MM.1S (cell line): Measurements from ENCODE around the gene DCLRE1B.

Experiments
- DNase-seq: peaks from one replicate; pipeline ENCODE4 v3.0.0-alpha.2; 2015
- H2AFZ ChIP-seq: fragments of 300-600 bp; sonication (generic); 2 replicates; pipeline ENCODE4 v1.6.0; 2016; ENCODE audit warnings: antibody characterized with exemption, low read length
- H3F3A ChIP-seq: fragments of 300-600 bp; sonication (generic); 2 replicates; pipeline ENCODE4 v1.6.1; 2016; ENCODE audit warnings: mild to moderate bottlenecking, antibody characterized with exemption, low read length, moderate library complexity, mixed read lengths; ENCODE audit not compliant: insufficient read depth
- H3K27ac ChIP-seq: fragments of 300-600 bp; sonication (generic); 2 replicates; pipeline ENCODE4 v1.5.1; 2016; ENCODE audit warnings: mild to moderate bottlenecking, low read length
- H3K27me3 ChIP-seq: fragments of 300-600 bp; sonication (generic); replicated peaks from 2 replicates; pipeline ENCODE4 v1.6.0; 2016; ENCODE audit warnings: low read length; ENCODE audit not compliant: insufficient read depth
- H3K36me3 ChIP-seq: fragments of 300-600 bp; sonication (generic); replicated peaks from 2 replicates; pipeline ENCODE4 v1.6.1; 2016; ENCODE audit warnings: mild to moderate bottlenecking, low read length, mixed read lengths; ENCODE audit not compliant: insufficient read depth
- H3K4me1 ChIP-seq: fragments of 300-600 bp; sonication (generic); 2 replicates; pipeline ENCODE4 v1.6.1; 2016; ENCODE audit warnings: low read length, mixed read lengths
- H3K4me2 ChIP-seq: fragments of 300-600 bp; sonication (generic); 2 replicates; pipeline ENCODE4 v1.6.0; 2016; ENCODE audit warnings: low read depth, low read length
- H3K4me3 ChIP-seq: fragments of 300-600 bp; sonication (generic); 2 replicates; pipeline ENCODE4 v1.5.1; 2016; ENCODE audit warnings: low read length, mixed read lengths
- H3K79me2 ChIP-seq: fragments of 300-600 bp; sonication (generic); 2 replicates; pipeline ENCODE4 v1.6.1; 2016; ENCODE audit warnings: mixed run types, low read length, mixed read lengths
- H3K9ac ChIP-seq: fragments of 300-600 bp; sonication (generic); 2 replicates; pipeline ENCODE4 v1.6.1; 2016; ENCODE audit warnings: low read length, mixed read lengths
- H3K9me2 ChIP-seq: fragments of 300-600 bp; sonication (generic); replicated peaks from 2 replicates; pipeline ENCODE4 v1.6.1; 2016; ENCODE audit warnings: mild to moderate bottlenecking, low read length, mixed read lengths; ENCODE audit not compliant: insufficient read depth
- H3K9me3 ChIP-seq: fragments of 300-600 bp; sonication (generic); replicated peaks from 2 replicates; pipeline ENCODE4 v1.6.1; 2016; ENCODE audit warnings: mild to moderate bottlenecking, low read length, mixed read lengths; ENCODE audit not compliant: insufficient read depth
- H4K20me1 ChIP-seq: fragments of 300-600 bp; sonication (generic); 2 replicates; pipeline ENCODE4 v1.6.1; 2016; ENCODE audit warnings: mild to moderate bottlenecking, low read length, moderate library complexity, mixed read lengths; ENCODE audit not compliant: insufficient read depth
- EZH2 ChIP-seq: fragments of 300-600 bp; sonication (generic); optimal IDR thresholded peaks from 2 replicates; pipeline ENCODE3; 2017; ENCODE audit warnings: low read depth, mild to moderate bottlenecking, antibody characterized with exemption, low read length, mixed read lengths
- EZH2phosphoT487 ChIP-seq: fragments of 300-600 bp; sonication (generic); IDR thresholded peaks from 2 replicates; pipeline ENCODE4 v1.6.1; 2018; ENCODE audit warnings: antibody characterized with exemption, low read length
- TF ChIP-seq, protein P1 (sequence below): fragments of 300-600 bp; sonication (generic); IDR thresholded peaks from 2 replicates; pipeline ENCODE4 v1.5.1; 2016; ENCODE audit warnings: antibody characterized with exemption, low read length, mixed read lengths

The DCLRE1B gene

DNA sequence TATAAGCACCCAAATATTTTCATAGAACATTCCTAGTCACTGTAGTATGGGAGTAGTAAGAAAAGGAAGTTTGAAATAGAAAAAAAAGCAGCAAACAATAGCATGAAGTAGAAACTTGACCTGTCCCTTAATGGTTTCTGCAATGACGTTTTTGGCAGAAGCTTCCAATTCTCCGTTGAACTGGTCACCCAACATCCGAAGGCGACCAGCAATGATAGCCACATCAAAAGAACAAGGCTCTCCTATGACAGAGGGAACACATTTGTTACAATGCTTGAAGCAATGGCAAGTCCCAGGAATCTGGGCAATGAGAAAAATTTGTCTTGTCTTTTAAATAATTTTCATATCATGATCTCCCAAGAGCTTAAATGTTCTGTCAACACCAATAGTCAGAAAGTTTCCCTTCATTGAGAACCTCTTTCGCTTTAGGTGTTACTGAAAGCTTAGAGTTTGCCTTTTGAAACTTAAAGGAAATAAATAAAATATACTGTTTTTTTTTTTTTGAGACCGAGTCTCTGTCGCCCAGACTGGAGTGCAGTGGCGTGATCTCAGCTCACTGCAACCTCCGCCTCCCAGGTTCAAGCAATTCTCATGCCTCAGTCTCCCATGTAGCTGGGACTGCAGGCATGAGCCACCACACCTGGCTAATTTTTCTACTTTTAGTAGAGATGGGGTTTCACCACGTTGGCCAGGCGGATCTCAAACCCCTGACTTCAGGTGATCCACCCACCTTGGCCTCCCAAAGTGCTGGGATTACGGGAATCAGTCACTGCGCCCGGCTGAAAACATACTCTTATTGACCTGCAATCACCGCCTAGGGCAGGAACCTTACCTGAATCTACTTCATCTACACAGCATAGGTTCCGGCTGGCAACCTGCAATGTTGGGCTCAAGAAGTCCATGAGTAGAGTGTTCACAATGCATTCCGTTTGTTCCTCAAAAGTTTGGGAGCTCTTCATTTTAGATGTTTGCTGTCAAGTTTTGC, 18.4 kb upstream of the DCLRE1B start:
- Histone ChIP-seq H3K36me3 (no peaks in the 10 kb centered on the region), H3K4me1 (peaks cover 2% of the 10 kb centered on the region; the same call in 1 of the 2 replicates), H3K4me2 (no peak overlapping the region), H3K9me2 (no peaks in the 10 kb centered on the region), H3K4me3 (no peak overlapping the region), H3K27ac (no peak overlapping the region), H3K9ac (no peak overlapping the region), H3F3A (no peaks in the 10 kb centered on the region), H3K9me3 (no peaks in the 10 kb centered on the region), H3K27me3 (no peaks in the 10 kb centered on the region), H3K79me2 (no peaks in the 10 kb centered on the region), H2AFZ (no peak overlapping the region), H4K20me1 (no peaks in the 10 kb centered on the region)
- DNase-seq: no peak
- TF ChIP-seq EZH2phosphoT487 (no peak), EZH2 (no peak)
- TF ChIP-seq, protein P1, sequence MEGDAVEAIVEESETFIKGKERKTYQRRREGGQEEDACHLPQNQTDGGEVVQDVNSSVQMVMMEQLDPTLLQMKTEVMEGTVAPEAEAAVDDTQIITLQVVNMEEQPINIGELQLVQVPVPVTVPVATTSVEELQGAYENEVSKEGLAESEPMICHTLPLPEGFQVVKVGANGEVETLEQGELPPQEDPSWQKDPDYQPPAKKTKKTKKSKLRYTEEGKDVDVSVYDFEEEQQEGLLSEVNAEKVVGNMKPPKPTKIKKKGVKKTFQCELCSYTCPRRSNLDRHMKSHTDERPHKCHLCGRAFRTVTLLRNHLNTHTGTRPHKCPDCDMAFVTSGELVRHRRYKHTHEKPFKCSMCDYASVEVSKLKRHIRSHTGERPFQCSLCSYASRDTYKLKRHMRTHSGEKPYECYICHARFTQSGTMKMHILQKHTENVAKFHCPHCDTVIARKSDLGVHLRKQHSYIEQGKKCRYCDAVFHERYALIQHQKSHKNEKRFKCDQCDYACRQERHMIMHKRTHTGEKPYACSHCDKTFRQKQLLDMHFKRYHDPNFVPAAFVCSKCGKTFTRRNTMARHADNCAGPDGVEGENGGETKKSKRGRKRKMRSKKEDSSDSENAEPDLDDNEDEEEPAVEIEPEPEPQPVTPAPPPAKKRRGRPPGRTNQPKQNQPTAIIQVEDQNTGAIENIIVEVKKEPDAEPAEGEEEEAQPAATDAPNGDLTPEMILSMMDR: no peak

DNA sequence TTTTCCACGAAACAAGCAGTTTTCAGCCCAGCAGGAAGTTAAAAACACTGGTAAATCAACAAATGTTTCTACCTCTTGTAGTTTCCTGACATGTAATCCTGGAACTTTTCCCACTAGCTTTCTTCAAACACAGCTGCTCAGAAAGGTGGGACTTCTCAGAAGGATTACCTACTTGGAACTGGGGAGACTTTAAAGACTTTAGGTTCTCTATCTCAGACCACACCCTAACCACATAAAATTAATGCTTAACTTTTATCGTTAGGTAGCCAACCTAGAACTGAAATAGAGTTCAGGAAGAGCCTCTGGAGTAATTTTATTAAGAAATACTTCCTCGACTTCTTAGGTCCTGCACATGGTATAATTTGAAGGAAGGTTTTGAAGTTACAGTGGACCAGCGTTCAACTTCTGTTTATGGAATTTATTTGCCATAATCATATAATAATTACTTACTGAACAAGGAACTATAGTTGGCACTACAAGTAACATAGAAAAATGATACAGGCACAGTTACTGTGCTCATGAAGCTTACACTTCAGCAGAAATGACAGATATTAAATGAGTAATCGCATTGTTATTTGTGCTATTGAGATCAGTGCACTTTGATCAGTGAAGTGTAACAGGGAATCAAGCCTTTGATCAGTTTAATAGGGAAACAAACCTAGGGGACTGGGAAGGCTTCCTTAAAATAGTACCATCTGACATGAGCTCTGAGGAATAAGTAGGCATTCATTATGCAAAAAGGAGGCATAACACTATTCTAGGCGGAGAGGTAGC, 17.5 kb upstream of the DCLRE1B start, which contains the start of gene BCL2L15:
TSS of gene BCL2L15 (minus strand) at position 180 of the 774 bp plus-strand sequence. CDS start 206 bp downstream, outside the sequence.
- Histone ChIP-seq H3F3A (no peaks in the 10 kb centered on the region), H3K4me3 (no peak within 1 kb of the TSS), H2AFZ (no peak within 1 kb of the TSS), H3K9ac (no peak within 1 kb of the TSS), H3K79me2 (no peaks in the 10 kb centered on the region), H3K36me3 (no peaks in the 10 kb centered on the region), H3K9me3 (no peaks in the 10 kb centered on the region), H3K4me1 (no peaks in the 10 kb centered on the region), H3K9me2 (no peaks in the 10 kb centered on the region), H3K27ac (no peak within 1 kb of the TSS), H3K4me2 (no peak within 1 kb of the TSS), H4K20me1 (no peaks in the 10 kb centered on the region), H3K27me3 (no peaks in the 10 kb centered on the region)
- TF ChIP-seq EZH2phosphoT487 (no peak), EZH2 (no peak)
- TF ChIP-seq, protein P1: no peak
- DNase-seq: no peak

DNA sequence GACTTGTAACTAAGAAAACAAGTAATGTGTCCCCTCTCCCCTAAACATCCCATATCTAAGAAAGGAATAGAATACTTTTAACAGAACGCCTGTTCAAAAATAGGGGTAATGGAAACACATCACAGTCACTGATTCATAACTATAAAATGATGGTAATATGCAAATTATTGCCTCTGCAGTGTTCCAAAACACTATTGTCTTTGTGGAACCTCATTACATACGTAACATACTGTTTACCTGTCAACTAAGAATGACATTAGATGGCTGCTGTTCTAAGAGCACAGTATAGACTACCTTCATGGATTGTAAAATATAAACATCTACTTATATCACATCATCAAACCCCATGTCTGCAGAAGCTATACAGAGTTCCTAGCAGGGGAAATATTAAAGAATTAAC, 14.3 kb upstream of the DCLRE1B start:
- Histone ChIP-seq H3K4me1 (no peaks in the 10 kb centered on the region), H3K79me2 (no peaks in the 10 kb centered on the region), H3K9ac (no peak overlapping the region), H4K20me1 (no peaks in the 10 kb centered on the region), H3K9me3 (no peaks in the 10 kb centered on the region), H2AFZ (no peak overlapping the region), H3F3A (no peaks in the 10 kb centered on the region), H3K9me2 (no peaks in the 10 kb centered on the region), H3K4me2 (no peak overlapping the region), H3K27ac (no peak overlapping the region), H3K4me3 (no peak overlapping the region), H3K36me3 (no peaks in the 10 kb centered on the region), H3K27me3 (no peaks in the 10 kb centered on the region)
- no peak for DNase-seq
- TF ChIP-seq EZH2phosphoT487 (no peak), EZH2 (no peak)
- TF ChIP-seq, protein P1: no peak
